SK-N-SH treated with all-trans-retinoic acid at 6 μM for 48 hours (cell line): Measurements from ENCODE around the gene BIN1.
A peak's percentile ranks its signal among the peaks of the same experiment; 100 is the strongest.

Source experiments
- ATAC-seq: fragments of 200-7000 bp; cut with Tn5 transposase; 3 replicates; pipeline ENCODE4 v1.9.1; 2020; ENCODE audit warnings: mild to moderate bottlenecking, moderate library complexity
- BACH2 ChIP-seq: fragments of 250-450 bp; sonication (Bioruptor Pico); IDR thresholded peaks from 2 replicates; pipeline ENCODE4 v1.9.0; 2021; ENCODE audit warnings: mild to moderate bottlenecking, borderline replicate concordance
- CSDC2 ChIP-seq: fragments of 250-450 bp; sonication (Bioruptor Pico); IDR thresholded peaks from 2 replicates; pipeline ENCODE4 v1.5.0; 2020; ENCODE audit warnings: mild to moderate bottlenecking, moderate library complexity
- ESRRG ChIP-seq: fragments of 250-450 bp; sonication (Bioruptor Pico); IDR thresholded peaks from 2 replicates; pipeline ENCODE4 v1.6.1; 2021; ENCODE audit warnings: mild to moderate bottlenecking
- GLIS3 ChIP-seq: fragments of 250-450 bp; sonication (Bioruptor Pico); IDR thresholded peaks from 2 replicates; pipeline ENCODE4 v1.5.0; 2020; ENCODE audit warnings: mild to moderate bottlenecking, moderate library complexity
- OSR1 ChIP-seq: fragments of 250-450 bp; sonication (Bioruptor Pico); IDR thresholded peaks from 2 replicates; pipeline ENCODE4 v1.8.0; 2022; ENCODE audit warnings: moderate library complexity, mild to moderate bottlenecking, inconsistent platforms
- PPARA ChIP-seq: fragments of 250-450 bp; sonication (Bioruptor Pico); IDR thresholded peaks from 2 replicates; pipeline ENCODE4 v1.5.0; 2020; ENCODE audit warnings: mild to moderate bottlenecking, borderline replicate concordance
- RARB ChIP-seq: fragments of 250-450 bp; sonication (Bioruptor Pico); IDR thresholded peaks from 2 replicates; pipeline ENCODE4 v1.8.0; 2021; ENCODE audit warnings: mild to moderate bottlenecking, moderate library complexity
- SNAI2 ChIP-seq: fragments of 250-450 bp; sonication (Bioruptor Pico); IDR thresholded peaks from 2 replicates; pipeline ENCODE4 v1.5.0; 2020; ENCODE audit warnings: mild to moderate bottlenecking, moderate library complexity
- TCF4 ChIP-seq: fragments of 250-450 bp; sonication (Bioruptor Pico); IDR thresholded peaks from 2 replicates; pipeline ENCODE4 v1.8.0; 2021; ENCODE audit warnings: mild to moderate bottlenecking, moderate library complexity, borderline replicate concordance
- ZC3H10 ChIP-seq: fragments of 250-450 bp; sonication (Bioruptor Pico); IDR thresholded peaks from 2 replicates; pipeline ENCODE4 v1.5.1; 2021; ENCODE audit warnings: mild to moderate bottlenecking, moderate library complexity
- ZFP30 ChIP-seq: fragments of 450-650 bp; formaldehyde crosslinking; IDR thresholded peaks from 2 replicates; pipeline ENCODE4 v1.5.0; 2022; ENCODE audit warnings: mild to moderate bottlenecking, moderate library complexity
- ZNF565 ChIP-seq: fragments of 450-650 bp; formaldehyde crosslinking; conservative IDR thresholded peaks from 2 replicates; pipeline ENCODE4 v1.5.0; 2020; ENCODE audit warnings: low read depth, mild to moderate bottlenecking, moderate library complexity
- ZNF70 ChIP-seq: fragments of 450-650 bp; formaldehyde crosslinking; IDR thresholded peaks from 2 replicates; pipeline ENCODE4 v1.5.0; 2020; ENCODE audit warnings: mild to moderate bottlenecking, moderate library complexity
- ZNF8 ChIP-seq: fragments of 450-650 bp; formaldehyde crosslinking; IDR thresholded peaks from 2 replicates; pipeline ENCODE4 v1.5.0; 2020; ENCODE audit warnings: mild to moderate bottlenecking, moderate library complexity
- TF ChIP-seq, protein P1 (sequence below): fragments of 250-450 bp; sonication (Bioruptor Pico); IDR thresholded peaks from 2 replicates; pipeline ENCODE4 v1.5.0; 2020; ENCODE audit warnings: mild to moderate bottlenecking, moderate library complexity
- TF ChIP-seq, protein P2 (sequence below): fragments of 250-450 bp; sonication (Bioruptor Pico); IDR thresholded peaks from 2 replicates; pipeline ENCODE4 v1.8.0; 2021; ENCODE audit warnings: low read depth, mild to moderate bottlenecking, moderate library complexity, borderline replicate concordance
- TF ChIP-seq, protein P3 (sequence below): fragments of 250-450 bp; sonication (Bioruptor Pico); IDR thresholded peaks from 2 replicates; pipeline ENCODE4 v1.5.1; 2021; ENCODE audit warnings: mild to moderate bottlenecking, moderate library complexity

The BIN1 gene, protein sequence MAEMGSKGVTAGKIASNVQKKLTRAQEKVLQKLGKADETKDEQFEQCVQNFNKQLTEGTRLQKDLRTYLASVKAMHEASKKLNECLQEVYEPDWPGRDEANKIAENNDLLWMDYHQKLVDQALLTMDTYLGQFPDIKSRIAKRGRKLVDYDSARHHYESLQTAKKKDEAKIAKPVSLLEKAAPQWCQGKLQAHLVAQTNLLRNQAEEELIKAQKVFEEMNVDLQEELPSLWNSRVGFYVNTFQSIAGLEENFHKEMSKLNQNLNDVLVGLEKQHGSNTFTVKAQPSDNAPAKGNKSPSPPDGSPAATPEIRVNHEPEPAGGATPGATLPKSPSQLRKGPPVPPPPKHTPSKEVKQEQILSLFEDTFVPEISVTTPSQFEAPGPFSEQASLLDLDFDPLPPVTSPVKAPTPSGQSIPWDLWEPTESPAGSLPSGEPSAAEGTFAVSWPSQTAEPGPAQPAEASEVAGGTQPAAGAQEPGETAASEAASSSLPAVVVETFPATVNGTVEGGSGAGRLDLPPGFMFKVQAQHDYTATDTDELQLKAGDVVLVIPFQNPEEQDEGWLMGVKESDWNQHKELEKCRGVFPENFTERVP

DNA sequence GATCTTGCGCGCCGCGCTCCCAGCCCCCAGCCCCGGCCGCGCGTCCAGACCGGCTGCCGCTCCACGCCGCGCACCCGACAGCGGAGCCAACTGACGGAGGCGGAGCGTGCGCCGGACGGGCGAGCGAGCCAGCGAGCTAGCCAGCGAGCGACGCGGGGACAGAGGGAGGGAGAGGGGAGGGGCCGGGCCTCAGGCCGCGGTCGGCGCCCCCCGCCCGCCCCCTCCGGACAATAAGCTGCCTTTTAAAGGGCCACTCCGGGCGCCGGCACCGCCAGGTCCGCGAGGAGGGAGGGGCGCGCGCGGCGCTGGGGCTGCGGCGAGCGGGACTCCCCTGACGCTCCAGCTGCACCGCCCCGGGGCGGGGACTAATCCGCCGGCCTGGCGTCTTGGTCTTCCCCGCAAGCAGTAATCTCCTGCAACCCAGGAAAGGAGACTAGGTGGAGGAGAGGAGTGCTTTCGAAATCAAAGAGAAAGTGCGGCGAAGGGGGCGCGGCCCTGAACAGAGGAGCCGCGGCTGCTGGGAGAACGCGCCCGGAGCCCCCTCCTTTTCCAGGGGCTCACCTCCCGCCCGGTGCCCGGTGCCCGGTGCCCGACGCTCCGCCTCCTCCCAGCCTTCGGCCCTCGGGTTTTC, at the start of gene BIN1:
TSS of gene BIN1 (minus strand) at position 164 of the 631 bp plus-strand sequence. CDS start 211 bp downstream, outside the sequence.
- peak; percentile 87 for ATAC-seq
- TF ChIP-seq OSR1 (CRISPR knock-in tag) (no peak), ZC3H10 (CRISPR knock-in tag) (no peak), ZFP30 (CRISPR knock-in tag) (no peak), ZNF8 (no peak), RARB (CRISPR knock-in tag) (no peak), ZNF70 (CRISPR knock-in tag) (no peak), BACH2 (CRISPR knock-in tag) (no peak), TCF4 (CRISPR knock-in tag) (no peak), ZNF565 (no peak), ESRRG (CRISPR knock-in tag) (no peak), SNAI2 (CRISPR knock-in tag) (no peak)
- TF ChIP-seq, protein P1, sequence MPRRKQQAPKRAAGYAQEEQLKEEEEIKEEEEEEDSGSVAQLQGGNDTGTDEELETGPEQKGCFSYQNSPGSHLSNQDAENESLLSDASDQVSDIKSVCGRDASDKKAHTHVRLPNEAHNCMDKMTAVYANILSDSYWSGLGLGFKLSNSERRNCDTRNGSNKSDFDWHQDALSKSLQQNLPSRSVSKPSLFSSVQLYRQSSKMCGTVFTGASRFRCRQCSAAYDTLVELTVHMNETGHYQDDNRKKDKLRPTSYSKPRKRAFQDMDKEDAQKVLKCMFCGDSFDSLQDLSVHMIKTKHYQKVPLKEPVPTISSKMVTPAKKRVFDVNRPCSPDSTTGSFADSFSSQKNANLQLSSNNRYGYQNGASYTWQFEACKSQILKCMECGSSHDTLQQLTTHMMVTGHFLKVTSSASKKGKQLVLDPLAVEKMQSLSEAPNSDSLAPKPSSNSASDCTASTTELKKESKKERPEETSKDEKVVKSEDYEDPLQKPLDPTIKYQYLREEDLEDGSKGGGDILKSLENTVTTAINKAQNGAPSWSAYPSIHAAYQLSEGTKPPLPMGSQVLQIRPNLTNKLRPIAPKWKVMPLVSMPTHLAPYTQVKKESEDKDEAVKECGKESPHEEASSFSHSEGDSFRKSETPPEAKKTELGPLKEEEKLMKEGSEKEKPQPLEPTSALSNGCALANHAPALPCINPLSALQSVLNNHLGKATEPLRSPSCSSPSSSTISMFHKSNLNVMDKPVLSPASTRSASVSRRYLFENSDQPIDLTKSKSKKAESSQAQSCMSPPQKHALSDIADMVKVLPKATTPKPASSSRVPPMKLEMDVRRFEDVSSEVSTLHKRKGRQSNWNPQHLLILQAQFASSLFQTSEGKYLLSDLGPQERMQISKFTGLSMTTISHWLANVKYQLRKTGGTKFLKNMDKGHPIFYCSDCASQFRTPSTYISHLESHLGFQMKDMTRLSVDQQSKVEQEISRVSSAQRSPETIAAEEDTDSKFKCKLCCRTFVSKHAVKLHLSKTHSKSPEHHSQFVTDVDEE (CRISPR knock-in tag) = no peak
- TF ChIP-seq, protein P2, sequence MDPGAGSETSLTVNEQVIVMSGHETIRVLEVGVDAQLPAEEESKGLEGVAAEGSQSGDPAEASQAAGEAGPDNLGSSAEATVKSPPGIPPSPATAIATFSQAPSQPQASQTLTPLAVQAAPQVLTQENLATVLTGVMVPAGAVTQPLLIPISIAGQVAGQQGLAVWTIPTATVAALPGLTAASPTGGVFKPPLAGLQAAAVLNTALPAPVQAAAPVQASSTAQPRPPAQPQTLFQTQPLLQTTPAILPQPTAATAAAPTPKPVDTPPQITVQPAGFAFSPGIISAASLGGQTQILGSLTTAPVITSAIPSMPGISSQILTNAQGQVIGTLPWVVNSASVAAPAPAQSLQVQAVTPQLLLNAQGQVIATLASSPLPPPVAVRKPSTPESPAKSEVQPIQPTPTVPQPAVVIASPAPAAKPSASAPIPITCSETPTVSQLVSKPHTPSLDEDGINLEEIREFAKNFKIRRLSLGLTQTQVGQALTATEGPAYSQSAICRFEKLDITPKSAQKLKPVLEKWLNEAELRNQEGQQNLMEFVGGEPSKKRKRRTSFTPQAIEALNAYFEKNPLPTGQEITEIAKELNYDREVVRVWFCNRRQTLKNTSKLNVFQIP (CRISPR knock-in tag) = no peak
- TF ChIP-seq, protein P3, sequence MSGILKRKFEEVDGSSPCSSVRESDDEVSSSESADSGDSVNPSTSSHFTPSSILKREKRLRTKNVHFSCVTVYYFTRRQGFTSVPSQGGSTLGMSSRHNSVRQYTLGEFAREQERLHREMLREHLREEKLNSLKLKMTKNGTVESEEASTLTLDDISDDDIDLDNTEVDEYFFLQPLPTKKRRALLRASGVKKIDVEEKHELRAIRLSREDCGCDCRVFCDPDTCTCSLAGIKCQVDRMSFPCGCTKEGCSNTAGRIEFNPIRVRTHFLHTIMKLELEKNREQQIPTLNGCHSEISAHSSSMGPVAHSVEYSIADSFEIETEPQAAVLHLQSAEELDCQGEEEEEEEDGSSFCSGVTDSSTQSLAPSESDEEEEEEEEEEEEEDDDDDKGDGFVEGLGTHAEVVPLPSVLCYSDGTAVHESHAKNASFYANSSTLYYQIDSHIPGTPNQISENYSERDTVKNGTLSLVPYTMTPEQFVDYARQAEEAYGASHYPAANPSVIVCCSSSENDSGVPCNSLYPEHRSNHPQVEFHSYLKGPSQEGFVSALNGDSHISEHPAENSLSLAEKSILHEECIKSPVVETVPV (CRISPR knock-in tag) = no peak

DNA sequence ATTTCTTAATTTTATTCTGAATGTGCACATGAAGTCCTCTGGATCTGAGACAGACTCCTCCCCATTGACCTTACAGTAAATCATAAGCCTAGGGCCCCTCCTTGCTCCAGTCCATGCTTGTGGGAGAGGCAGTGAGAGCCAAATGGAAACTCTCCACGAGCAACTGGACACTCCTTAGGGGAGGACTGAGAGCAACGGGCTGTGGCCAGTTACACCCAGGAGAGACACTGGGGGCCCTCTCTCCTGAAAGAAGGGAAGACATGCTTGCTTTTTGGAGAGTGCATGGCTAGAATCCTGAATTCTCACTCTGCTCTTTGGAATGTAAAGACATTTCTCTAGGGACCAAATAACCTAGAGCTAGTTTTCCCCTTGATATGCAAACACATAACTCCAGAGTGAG, 49.0 kb upstream of the BIN1 start:
- no peak for ATAC-seq
- no peak for TF ChIP-seq ESRRG (CRISPR knock-in tag)
- TF ChIP-seq GLIS3 (CRISPR knock-in tag) = no peak
- TF ChIP-seq, protein P3 (CRISPR knock-in tag) = no peak
- no peak for TF ChIP-seq BACH2 (CRISPR knock-in tag)
- TF ChIP-seq ZNF8 = no peak
- TF ChIP-seq CSDC2 = no peak
- TF ChIP-seq PPARA (CRISPR knock-in tag) = no peak
- TF ChIP-seq ZNF565 = no peak
- TF ChIP-seq ZC3H10 (CRISPR knock-in tag) = no peak
- no peak for TF ChIP-seq OSR1 (CRISPR knock-in tag)
- TF ChIP-seq, protein P2 (CRISPR knock-in tag) = no peak
- TF ChIP-seq ZFP30 (CRISPR knock-in tag) = no peak
- TF ChIP-seq, protein P1 (CRISPR knock-in tag) = no peak
- TF ChIP-seq SNAI2 (CRISPR knock-in tag) = no peak
- no peak for TF ChIP-seq ZNF70 (CRISPR knock-in tag)
- no peak for TF ChIP-seq RARB (CRISPR knock-in tag)
